PFSK-1 (cell line): ENCODE results near the gene ALDH18A1.

ENCODE experiments used
- FOXP2 ChIP-seq: optimal IDR thresholded peaks from 2 replicates; pipeline ENCODE3; 2011; ENCODE audit warnings: borderline replicate concordance, control low read depth, inconsistent platforms; ENCODE audit not compliant: insufficient read depth; ENCODE audit errors: extremely low read length, extremely low read depth
- POLR2AphosphoS5 ChIP-seq: IDR thresholded peaks from 2 replicates; pipeline ENCODE4 v1.6.1; 2012; ENCODE audit warnings: low read depth, mild to moderate bottlenecking, control low read depth, low read length, moderate library complexity
- REST ChIP-seq, 2 experiments: IDR thresholded peaks; 2 replicates each; pipeline versions ENCODE4 v1.6.1 to v1.8.0; 2011 to 2012; ENCODE audit warnings: low read depth in 2 of 2, low read length in 2 of 2, control low read depth in 1 of 2, inconsistent platforms in 1 of 2, mild to moderate bottlenecking in 1 of 2, moderate library complexity in 1 of 2; ENCODE audit not compliant: insufficient read depth in 1 of 2
- SIN3A ChIP-seq: IDR thresholded peaks from 2 replicates; pipeline ENCODE4 v1.6.1; 2012; ENCODE audit warnings: mild to moderate bottlenecking, low read length, moderate library complexity, borderline replicate concordance; ENCODE audit not compliant: insufficient read depth
- TAF1 ChIP-seq: IDR thresholded peaks from 2 replicates; pipeline ENCODE4 v1.6.1; 2012; ENCODE audit warnings: low read length, control low read depth, borderline replicate concordance; ENCODE audit not compliant: insufficient read depth

Gene ALDH18A1

DNA sequence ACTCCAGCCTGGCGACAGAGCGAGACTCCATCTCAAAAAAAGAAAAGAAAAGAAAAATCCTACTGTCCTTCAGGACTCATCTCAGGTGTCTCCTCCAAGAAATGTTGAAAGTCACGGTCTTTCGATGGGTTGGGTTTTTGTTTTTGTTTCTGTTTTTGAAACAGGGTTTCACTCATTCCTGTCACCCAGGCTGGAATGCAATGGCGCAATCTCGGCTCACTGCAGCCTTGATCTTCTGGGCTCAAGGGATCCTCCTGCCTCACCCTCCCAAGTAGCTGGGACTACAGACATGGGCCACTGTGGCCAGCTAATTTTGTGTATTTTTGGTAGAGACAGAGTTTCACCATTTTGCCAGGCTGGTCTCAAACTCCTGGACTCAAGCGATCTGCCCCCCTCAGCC is 92.2 kb downstream of the ALDH18A1 start:
- no peak for TF ChIP-seq SIN3A
- no peak for TF ChIP-seq POLR2AphosphoS5
- TF ChIP-seq FOXP2, result no peak
- TF ChIP-seq REST (IDR thresholded peaks at IDR 0.05; ENCODE audit: insufficient read depth in 1 of 2, low read depth in 2 of 2, low read length in 2 of 2), result no peak
- no peak for TF ChIP-seq TAF1

DNA sequence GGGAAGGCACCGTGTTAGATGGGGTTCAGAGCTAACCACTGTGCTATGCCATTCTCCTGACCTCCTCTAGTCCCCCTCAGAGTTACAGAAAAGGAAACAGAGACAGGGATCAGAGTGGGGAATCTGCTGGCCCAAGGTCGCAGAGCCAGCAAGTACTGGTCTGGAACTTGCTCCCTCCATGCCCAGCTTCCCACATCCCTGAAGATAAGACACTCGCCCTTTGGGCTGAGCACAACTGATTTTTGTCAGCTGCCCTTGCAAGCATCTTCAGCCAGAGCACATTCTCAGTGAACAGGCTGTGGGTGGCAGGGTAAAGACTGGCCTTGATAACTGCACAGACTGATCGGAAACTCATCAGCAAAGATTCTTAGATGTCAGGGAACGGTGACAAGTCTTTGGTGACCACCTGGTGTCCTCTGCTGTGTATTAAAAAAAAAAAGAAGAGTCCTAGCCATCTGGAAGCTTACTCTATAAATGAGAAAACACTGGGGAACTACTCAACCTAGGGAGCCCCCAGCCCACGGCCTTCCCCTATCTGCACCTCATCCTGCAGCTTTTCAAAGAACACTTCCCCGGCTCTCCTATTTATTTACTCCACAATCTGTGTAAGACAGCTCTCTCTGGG is 94.1 kb downstream of the ALDH18A1 start:
- TF ChIP-seq FOXP2, result no peak
- TF ChIP-seq REST (IDR thresholded peaks at IDR 0.05; ENCODE audit: insufficient read depth in 1 of 2, low read depth in 2 of 2, low read length in 2 of 2), result no peak
- no peak for TF ChIP-seq TAF1
- no peak for TF ChIP-seq SIN3A
- TF ChIP-seq POLR2AphosphoS5, result no peak

DNA sequence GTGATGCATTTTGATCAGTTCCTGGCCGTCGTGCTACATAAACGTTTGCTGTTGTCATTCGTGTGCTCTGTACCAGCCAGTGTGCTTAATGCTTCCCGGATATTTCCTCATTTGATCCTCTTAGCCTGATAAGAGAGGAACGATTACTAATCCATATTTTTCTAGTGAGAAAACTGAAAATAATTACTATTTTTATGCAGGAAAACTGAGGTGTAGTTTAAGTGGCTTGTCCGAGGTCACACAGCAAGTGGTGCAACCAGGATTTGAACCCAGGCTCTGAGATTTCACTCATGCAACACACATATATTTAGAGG is 94.7 kb downstream of the ALDH18A1 start:
- TF ChIP-seq POLR2AphosphoS5, result no peak
- TF ChIP-seq REST (IDR thresholded peaks at IDR 0.05; ENCODE audit: insufficient read depth in 1 of 2, low read depth in 2 of 2, low read length in 2 of 2), result no peak

DNA sequence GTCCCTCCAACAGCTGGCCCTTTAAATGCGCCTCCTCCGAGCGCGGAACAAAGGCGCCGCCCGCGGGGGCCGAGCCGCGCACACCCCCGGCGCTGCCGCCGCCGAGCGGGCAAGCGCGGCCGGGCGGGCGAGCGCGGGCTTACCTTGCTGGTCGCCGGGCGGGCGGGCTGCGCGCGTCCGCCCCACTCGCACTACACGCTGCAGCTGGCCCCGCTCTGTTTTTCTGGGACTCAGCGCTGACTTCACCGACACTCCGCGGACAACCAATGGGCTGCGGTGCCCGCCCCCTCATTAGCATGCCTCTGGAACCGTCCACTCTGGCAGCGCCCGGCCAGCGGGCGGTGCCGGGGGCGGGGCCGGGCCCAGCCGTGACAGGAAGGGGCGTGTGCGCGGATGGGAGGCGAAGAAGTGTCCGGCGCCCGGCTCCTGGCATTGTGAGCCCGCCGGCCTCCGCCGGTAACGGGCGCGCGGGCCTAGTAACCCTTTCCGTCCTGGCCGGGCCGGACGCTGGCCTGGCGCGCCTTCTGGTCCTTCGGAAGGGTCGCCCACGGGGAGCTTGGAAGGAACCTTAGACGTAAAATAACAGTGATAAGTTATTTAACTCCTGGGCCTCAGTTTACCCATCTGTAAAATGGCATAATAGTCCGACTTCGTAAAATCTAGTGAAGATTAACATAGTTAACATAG is 95.2 kb downstream of the ALDH18A1 start, which contains the start of gene SORBS1:
TSS of gene SORBS1 (minus strand) at position 195 of the 687 bp plus-strand sequence. CDS start 120,236 bp downstream, outside the sequence.
- TF ChIP-seq FOXP2, result peak; percentile 42
- TF ChIP-seq SIN3A, result no peak; the same call in 1 of the 2 replicates

GRCh38 chr10:95560278-95561176 is 96.0 kb downstream of the ALDH18A1 start:
- TF ChIP-seq FOXP2 (no peak), SIN3A (no peak), POLR2AphosphoS5 (no peak), TAF1 (no peak), REST (IDR thresholded peaks at IDR 0.05; ENCODE audit: insufficient read depth in 1 of 2, low read depth in 2 of 2, low read length in 2 of 2) (no peak)
